ENCODE results near the gene PIAS4. TPM values are rescaled to one million over a fixed set of nuclear protein-coding genes. Genes with fewer than 3 reads are reported as not detected.

The PIAS4 gene
- total RNA-seq, 1 donor from 2014 or later: 39.8 TPM

DNA sequence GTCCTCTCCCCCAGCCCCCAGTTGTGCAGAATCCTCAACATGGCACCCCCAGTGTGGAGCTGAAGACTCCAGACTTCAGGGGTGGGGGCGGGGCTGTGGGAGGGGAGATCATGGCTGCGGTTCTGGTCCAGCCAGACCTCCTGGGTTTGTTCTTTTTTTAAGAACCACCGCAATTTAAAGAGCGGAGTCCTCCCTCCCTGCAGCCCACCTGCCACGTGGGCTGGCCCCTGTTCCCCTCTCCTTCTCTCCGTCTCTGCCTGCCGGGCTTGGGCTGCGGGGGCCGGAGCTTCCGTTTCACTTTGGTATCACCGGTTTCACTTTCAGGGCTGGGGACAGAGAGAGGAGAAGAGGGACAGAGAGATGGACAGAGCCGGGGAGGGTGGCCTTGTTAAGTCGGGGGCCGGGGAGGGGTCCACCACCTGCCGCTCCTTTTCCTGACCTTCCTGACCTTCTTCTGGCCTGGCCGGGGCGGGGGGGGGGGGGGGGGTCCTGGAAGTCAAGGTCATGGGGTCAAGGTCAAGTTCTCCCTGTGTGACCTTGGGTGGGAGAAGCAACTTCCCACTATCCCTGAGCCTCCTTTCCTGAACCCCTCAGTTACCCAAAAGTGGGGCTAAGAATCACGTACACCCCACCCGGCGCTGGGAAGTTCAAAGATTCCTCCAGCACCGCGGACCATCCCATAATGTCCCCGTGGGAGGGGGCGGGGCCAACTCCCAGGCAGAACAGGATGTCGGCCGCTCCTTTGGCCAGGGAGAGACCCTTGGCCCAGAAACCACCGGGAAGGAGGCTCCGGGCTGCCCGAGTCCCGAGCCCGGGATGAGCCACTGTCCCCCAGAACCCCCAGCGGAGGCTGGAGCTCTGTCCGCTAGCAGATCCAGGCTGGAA lies 70.5 kb downstream of the PIAS4 start:
- Mint-ChIP-seq H3K4me3 (no peak overlapping the region), H3K27ac (no peak overlapping the region), H3K4me1 (ENCODE audit: unreplicated experiment) (peaks cover 5% of the 10 kb centered on the region), H3K27me3 (no peaks in the 10 kb centered on the region), H3K36me3 (no peaks in the 10 kb centered on the region), H3K9me3 (no peaks in the 10 kb centered on the region)
- no peak for DNase-seq (ENCODE audit: extremely low spot score, unreplicated experiment)
- TF ChIP-seq CTCF (conservative IDR thresholded peaks at IDR 0.05): no peak

- DNase-seq (ENCODE audit: extremely low spot score, unreplicated experiment): no peak
- no peak overlapping the region for H3K4me3 Mint-ChIP-seq
- no peak overlapping the region for H3K27ac Mint-ChIP-seq
- H3K27me3 Mint-ChIP-seq: no peaks in the 10 kb centered on the region
- H3K36me3 Mint-ChIP-seq: no peaks in the 10 kb centered on the region
- H3K9me3 Mint-ChIP-seq: no peaks in the 10 kb centered on the region
- H3K4me1 Mint-ChIP-seq (ENCODE audit: unreplicated experiment): peaks cover 5% of the 10 kb centered on the region
- no peak for TF ChIP-seq CTCF (conservative IDR thresholded peaks at IDR 0.05)
These were observed 72.9 kb downstream of the PIAS4 start for GRCh38 chr19:4080473-4080872.

GRCh38 chr19:4081441-4082129 lies 74.0 kb downstream of the PIAS4 start:
- H3K4me3 Mint-ChIP-seq: no peak overlapping the region
- DNase-seq (ENCODE audit: extremely low spot score, unreplicated experiment): no peak
- H3K9me3 Mint-ChIP-seq: no peaks in the 10 kb centered on the region
- peaks cover 10% of the 10 kb centered on the region for H3K4me1 Mint-ChIP-seq (ENCODE audit: unreplicated experiment)
- H3K36me3 Mint-ChIP-seq: no peaks in the 10 kb centered on the region
- H3K27me3 Mint-ChIP-seq: no peaks in the 10 kb centered on the region
- TF ChIP-seq CTCF (conservative IDR thresholded peaks at IDR 0.05): no peak
- H3K27ac Mint-ChIP-seq: no peak overlapping the region

- Mint-ChIP-seq H3K9me3 (no peaks in the 10 kb centered on the region), H3K36me3 (no peaks in the 10 kb centered on the region), H3K4me1 (ENCODE audit: unreplicated experiment) (peaks cover 11% of the 10 kb centered on the region), H3K27ac (no peak overlapping the region), H3K27me3 (no peaks in the 10 kb centered on the region), H3K4me3 (no peak overlapping the region)
- DNase-seq (ENCODE audit: extremely low spot score, unreplicated experiment): no peak
- no peak for TF ChIP-seq CTCF (conservative IDR thresholded peaks at IDR 0.05)
These were observed 74.6 kb downstream of the PIAS4 start for GRCh38 chr19:4082172-4082571.

DNA sequence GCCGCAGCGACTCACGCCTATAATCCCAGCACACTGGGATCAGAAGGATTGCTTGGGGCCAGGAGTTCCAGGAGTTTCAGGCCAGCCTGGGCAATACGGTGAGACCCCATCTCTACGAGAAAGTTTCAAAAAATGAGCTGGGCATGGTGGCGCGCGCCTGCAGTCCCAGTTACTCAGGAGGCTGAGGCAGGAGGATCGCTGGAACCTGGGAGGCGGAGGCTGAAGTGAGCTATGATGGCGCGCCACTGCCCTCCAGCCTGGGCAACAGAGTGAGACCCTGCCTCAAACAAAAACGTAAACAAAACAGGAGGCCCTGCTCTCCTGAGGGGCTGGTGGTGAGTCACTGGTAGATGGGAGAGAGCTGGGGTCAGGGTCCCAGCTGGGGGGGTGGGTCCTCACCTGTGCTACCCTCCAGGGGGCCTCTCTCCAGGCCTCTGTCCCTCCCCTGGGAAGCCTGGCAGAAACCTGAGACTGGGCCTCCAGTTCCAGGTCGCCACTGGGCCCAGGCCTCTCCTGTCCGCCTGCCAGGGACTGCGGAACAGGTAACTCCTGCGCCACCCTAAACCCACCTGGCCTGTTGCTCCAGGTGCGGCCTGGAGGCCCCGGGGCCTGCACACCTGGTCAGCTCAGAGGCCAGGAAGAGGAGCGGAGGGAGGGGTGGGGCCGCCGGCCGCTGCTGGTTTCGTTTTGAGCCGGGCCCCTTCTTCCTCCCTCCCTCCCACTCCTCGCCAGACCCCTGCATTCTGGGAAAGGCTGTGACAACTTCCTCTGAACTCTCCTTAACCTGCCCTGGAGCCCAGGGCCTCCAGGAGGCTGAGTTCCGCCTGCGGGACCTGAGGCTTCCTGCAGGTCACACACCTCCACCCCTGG lies 76.4 kb downstream of the PIAS4 start:
- peak overlapping the region; percentile 26 for H3K27ac Mint-ChIP-seq
- no peaks in the 10 kb centered on the region for H3K9me3 Mint-ChIP-seq
- no peak for DNase-seq (ENCODE audit: extremely low spot score, unreplicated experiment)
- H3K27me3 Mint-ChIP-seq: no peaks in the 10 kb centered on the region
- no peak for TF ChIP-seq CTCF (conservative IDR thresholded peaks at IDR 0.05)
- no peaks in the 10 kb centered on the region for H3K36me3 Mint-ChIP-seq
- H3K4me1 Mint-ChIP-seq (ENCODE audit: unreplicated experiment): peaks cover 7% of the 10 kb centered on the region
- H3K4me3 Mint-ChIP-seq: no peak overlapping the region
